ENCODE results near the gene KAT6B. TPM values are rescaled to one million over a fixed set of nuclear protein-coding genes. Genes with fewer than 3 reads are reported as not detected.
"Not testable (repeated sequence)": the region's sequence is repeated elsewhere in the genome, so short reads cannot be mapped to it uniquely, and the experiment has no call there.

Gene KAT6B
- total RNA-seq, 1 donor from 2014 or later, result 18.1 TPM

DNA sequence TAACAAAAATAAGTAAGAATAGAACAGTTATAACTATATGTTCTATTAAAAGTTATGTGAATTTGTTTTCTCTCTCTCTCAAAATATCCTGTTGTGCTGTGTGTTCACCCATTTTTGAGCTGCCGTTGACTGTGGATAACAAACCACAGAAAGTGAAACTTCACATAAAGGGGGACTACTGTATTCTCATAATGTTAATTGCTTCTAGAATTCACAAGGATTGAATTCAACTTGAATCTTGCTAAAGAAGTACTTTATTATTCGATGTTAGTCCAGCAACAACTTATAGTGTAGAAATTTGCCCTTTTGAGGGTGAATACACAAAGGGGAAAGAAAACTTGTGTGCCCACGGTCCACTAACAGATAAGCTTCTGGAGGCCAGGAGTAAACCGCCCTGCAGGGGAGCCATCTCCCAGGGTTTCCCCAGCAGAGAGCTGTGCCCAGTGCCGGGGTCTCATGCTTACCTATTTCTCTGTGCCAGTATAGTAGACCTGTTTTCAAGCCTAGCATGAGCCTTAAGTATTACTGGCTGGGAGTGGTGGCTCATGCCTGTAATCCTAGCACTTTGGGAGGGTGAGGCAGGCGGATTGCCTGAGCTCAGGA lies 87.1 kb downstream of the KAT6B start:
- H3K27me3 Mint-ChIP-seq (ENCODE audit: unreplicated experiment), result no peaks in the 10 kb centered on the region
- H3K36me3 Mint-ChIP-seq (ENCODE audit: low read depth, unreplicated experiment), result no peaks in the 10 kb centered on the region
- DNase-seq (ENCODE audit: low spot score), result no peak
- TF ChIP-seq, protein P1, sequence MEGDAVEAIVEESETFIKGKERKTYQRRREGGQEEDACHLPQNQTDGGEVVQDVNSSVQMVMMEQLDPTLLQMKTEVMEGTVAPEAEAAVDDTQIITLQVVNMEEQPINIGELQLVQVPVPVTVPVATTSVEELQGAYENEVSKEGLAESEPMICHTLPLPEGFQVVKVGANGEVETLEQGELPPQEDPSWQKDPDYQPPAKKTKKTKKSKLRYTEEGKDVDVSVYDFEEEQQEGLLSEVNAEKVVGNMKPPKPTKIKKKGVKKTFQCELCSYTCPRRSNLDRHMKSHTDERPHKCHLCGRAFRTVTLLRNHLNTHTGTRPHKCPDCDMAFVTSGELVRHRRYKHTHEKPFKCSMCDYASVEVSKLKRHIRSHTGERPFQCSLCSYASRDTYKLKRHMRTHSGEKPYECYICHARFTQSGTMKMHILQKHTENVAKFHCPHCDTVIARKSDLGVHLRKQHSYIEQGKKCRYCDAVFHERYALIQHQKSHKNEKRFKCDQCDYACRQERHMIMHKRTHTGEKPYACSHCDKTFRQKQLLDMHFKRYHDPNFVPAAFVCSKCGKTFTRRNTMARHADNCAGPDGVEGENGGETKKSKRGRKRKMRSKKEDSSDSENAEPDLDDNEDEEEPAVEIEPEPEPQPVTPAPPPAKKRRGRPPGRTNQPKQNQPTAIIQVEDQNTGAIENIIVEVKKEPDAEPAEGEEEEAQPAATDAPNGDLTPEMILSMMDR (IDR thresholded peaks at IDR 0.05; ENCODE audit: unreplicated experiment), result no peak
- H3K9me3 Mint-ChIP-seq (ENCODE audit: unreplicated experiment), result no peaks in the 10 kb centered on the region
- H3K4me1 Mint-ChIP-seq (ENCODE audit: unreplicated experiment), result no peaks in the 10 kb centered on the region
- H3K4me3 Mint-ChIP-seq (ENCODE audit: unreplicated experiment), result no peak overlapping the region
- H3K27ac Mint-ChIP-seq (ENCODE audit: unreplicated experiment), result no peak overlapping the region

GRCh38 chr10:74916283-74916682 lies 89.9 kb downstream of the KAT6B start:
- Mint-ChIP-seq H3K27ac (ENCODE audit: unreplicated experiment) (no peak overlapping the region), H3K27me3 (ENCODE audit: unreplicated experiment) (peaks cover 1% of the 10 kb centered on the region), H3K4me3 (ENCODE audit: unreplicated experiment) (no peak overlapping the region), H3K9me3 (ENCODE audit: unreplicated experiment) (no peaks in the 10 kb centered on the region), H3K36me3 (ENCODE audit: low read depth, unreplicated experiment) (peaks cover 6% of the 10 kb centered on the region), H3K4me1 (ENCODE audit: unreplicated experiment) (no peaks in the 10 kb centered on the region)
- DNase-seq (ENCODE audit: low spot score), result no peak
- TF ChIP-seq, protein P1 (IDR thresholded peaks at IDR 0.05; ENCODE audit: unreplicated experiment), result no peak

- no peak overlapping the region for H3K27ac Mint-ChIP-seq (ENCODE audit: unreplicated experiment)
- no peaks in the 10 kb centered on the region for H3K4me1 Mint-ChIP-seq (ENCODE audit: unreplicated experiment)
- TF ChIP-seq, protein P1 (IDR thresholded peaks at IDR 0.05; ENCODE audit: unreplicated experiment), result no peak
- no peak overlapping the region for H3K4me3 Mint-ChIP-seq (ENCODE audit: unreplicated experiment)
- peaks cover 6% of the 10 kb centered on the region for H3K36me3 Mint-ChIP-seq (ENCODE audit: low read depth, unreplicated experiment)
- H3K9me3 Mint-ChIP-seq (ENCODE audit: unreplicated experiment), result no peaks in the 10 kb centered on the region
- H3K27me3 Mint-ChIP-seq (ENCODE audit: unreplicated experiment), result peaks cover 1% of the 10 kb centered on the region
- no peak for DNase-seq (ENCODE audit: low spot score)
Observed at GRCh38 chr10:74917481-74918077, 91.2 kb downstream of the KAT6B start.

- Mint-ChIP-seq H3K4me1 (ENCODE audit: unreplicated experiment) (peaks cover 5% of the 10 kb centered on the region), H3K27ac (ENCODE audit: unreplicated experiment) (no peak overlapping the region), H3K27me3 (ENCODE audit: unreplicated experiment) (peaks cover 1% of the 10 kb centered on the region), H3K36me3 (ENCODE audit: low read depth, unreplicated experiment) (peaks cover 6% of the 10 kb centered on the region), H3K4me3 (ENCODE audit: unreplicated experiment) (no peak overlapping the region), H3K9me3 (ENCODE audit: unreplicated experiment) (no peaks in the 10 kb centered on the region)
- TF ChIP-seq, protein P1 (IDR thresholded peaks at IDR 0.05; ENCODE audit: unreplicated experiment), result no peak
- no peak for DNase-seq (ENCODE audit: low spot score)
Observed at GRCh38 chr10:74919671-74920070, 93.3 kb downstream of the KAT6B start.

DNA sequence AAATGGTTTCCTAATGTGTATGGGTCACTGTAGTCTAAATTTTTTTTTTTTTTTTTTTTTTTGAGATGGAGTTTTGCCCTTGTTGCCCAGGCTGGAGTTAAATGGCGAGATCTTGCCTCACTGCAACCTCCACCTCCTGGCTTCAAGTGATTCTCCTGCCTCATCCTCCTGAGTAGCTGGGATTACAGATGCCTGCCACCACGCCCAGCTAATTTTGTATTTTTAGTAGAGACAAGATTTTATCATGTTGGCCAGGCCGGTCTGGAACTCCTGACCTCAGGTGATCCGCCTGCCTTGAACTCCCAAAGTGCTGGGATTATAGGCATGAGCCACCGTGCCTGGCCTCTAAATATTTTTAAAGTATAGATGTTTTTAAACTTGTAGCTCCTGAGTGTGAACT lies 94.7 kb downstream of the KAT6B start:
- not testable (repeated sequence) for H3K27ac Mint-ChIP-seq (ENCODE audit: unreplicated experiment); DNase-seq (ENCODE audit: low spot score); H3K27me3 Mint-ChIP-seq (ENCODE audit: unreplicated experiment); H3K4me1 Mint-ChIP-seq (ENCODE audit: unreplicated experiment); H3K4me3 Mint-ChIP-seq (ENCODE audit: unreplicated experiment); H3K9me3 Mint-ChIP-seq (ENCODE audit: unreplicated experiment); H3K36me3 Mint-ChIP-seq (ENCODE audit: low read depth, unreplicated experiment)

Data from endothelial cell (in vitro differentiated cells).